Measurements from ENCODE around the gene ERBB4.

ERBB4 gene

GRCh38 chr2:212426637-212427412, 111.8 kb downstream of the ERBB4 start:
- Histone ChIP-seq H3K9me2 (replicated peaks; ENCODE audit: low read depth, low read length) (no peaks in the 10 kb centered on the region), H3K36me3 (ENCODE audit: insufficient read depth, low read length) (no peaks in the 10 kb centered on the region), H3K9ac (ENCODE audit: low read depth, low read length, poor library complexity, severe bottlenecking) (no peak overlapping the region), H2AFZ (ENCODE audit: low read length) (0 out of 2 replicates have a peak overlapping the region, but pooled peaks have one; percentile 10), H3K27me3 (ENCODE audit: insufficient read depth, low read length, poor library complexity, severe bottlenecking) (no peaks in the 10 kb centered on the region), H3K9me3 (ENCODE audit: insufficient read depth, low read depth, low read length) (no peaks in the 10 kb centered on the region), H4K20me1 (ENCODE audit: insufficient read depth, low read length, poor library complexity, severe bottlenecking) (no peaks in the 10 kb centered on the region), H3K4me3 (ENCODE audit: low read length, poor library complexity, severe bottlenecking) (no peak overlapping the region), H3K4me2 (ENCODE audit: low read depth, low read length, poor library complexity, severe bottlenecking) (no peak overlapping the region), H3K4me1 (ENCODE audit: insufficient read depth, low read length, poor library complexity, severe bottlenecking) (no peaks in the 10 kb centered on the region), H3F3A (ENCODE audit: low read depth) (no peaks in the 10 kb centered on the region), H3K79me2 (ENCODE audit: insufficient read depth, low read length) (no peaks in the 10 kb centered on the region)
- TF ChIP-seq CTCF (conservative IDR thresholded peaks at IDR 0.05; ENCODE audit: low read length) (no peak), EZH2phosphoT487 (IDR thresholded peaks at IDR 0.05; ENCODE audit: borderline replicate concordance) (no peak)

- H3K4me3 ChIP-seq (ENCODE audit: low read length, poor library complexity, severe bottlenecking) = no peak overlapping the region
- no peak overlapping the region for H3K9ac ChIP-seq (ENCODE audit: low read depth, low read length, poor library complexity, severe bottlenecking)
- H3K9me2 ChIP-seq (replicated peaks; ENCODE audit: low read depth, low read length) = no peaks in the 10 kb centered on the region
- no peaks in the 10 kb centered on the region for H3K36me3 ChIP-seq (ENCODE audit: insufficient read depth, low read length)
- TF ChIP-seq EZH2phosphoT487 (IDR thresholded peaks at IDR 0.05; ENCODE audit: borderline replicate concordance) = no peak
- no peaks in the 10 kb centered on the region for H4K20me1 ChIP-seq (ENCODE audit: insufficient read depth, low read length, poor library complexity, severe bottlenecking)
- H3K4me2 ChIP-seq (ENCODE audit: low read depth, low read length, poor library complexity, severe bottlenecking) = no peak overlapping the region
- H2AFZ ChIP-seq (ENCODE audit: low read length) = no peak overlapping the region
- H3F3A ChIP-seq (ENCODE audit: low read depth) = no peaks in the 10 kb centered on the region
- no peaks in the 10 kb centered on the region for H3K79me2 ChIP-seq (ENCODE audit: insufficient read depth, low read length)
- H3K4me1 ChIP-seq (ENCODE audit: insufficient read depth, low read length, poor library complexity, severe bottlenecking) = no peaks in the 10 kb centered on the region
- no peaks in the 10 kb centered on the region for H3K27me3 ChIP-seq (ENCODE audit: insufficient read depth, low read length, poor library complexity, severe bottlenecking)
- H3K9me3 ChIP-seq (ENCODE audit: insufficient read depth, low read depth, low read length) = no peaks in the 10 kb centered on the region
Observed at GRCh38 chr2:212424082-212424481, 114.5 kb downstream of the ERBB4 start.

DNA sequence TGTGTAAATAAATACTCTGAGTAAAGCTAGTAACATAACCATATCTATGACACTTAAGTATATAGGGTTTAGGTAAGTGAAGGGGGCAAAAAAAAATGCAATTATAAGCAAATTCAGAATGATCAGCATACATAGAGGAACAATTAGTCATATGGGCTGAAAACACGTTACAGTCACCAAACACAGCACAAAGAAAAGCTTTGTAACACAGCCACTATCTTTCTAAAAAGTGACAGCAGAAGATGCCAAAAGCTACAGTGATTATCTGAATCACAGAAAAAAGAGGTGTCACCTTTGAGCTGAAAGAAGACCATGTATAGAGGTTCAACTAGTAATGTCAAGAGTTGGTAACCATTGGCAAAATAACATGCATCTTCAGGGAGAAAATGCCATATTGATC, 115.5 kb downstream of the ERBB4 start:
- H3K36me3 ChIP-seq (ENCODE audit: insufficient read depth, low read length) = no peaks in the 10 kb centered on the region

More for the DNA sequence above, 115.5 kb downstream of the ERBB4 start:
- Histone ChIP-seq H3K9me2 (replicated peaks; ENCODE audit: low read depth, low read length) (no peaks in the 10 kb centered on the region), H2AFZ (ENCODE audit: low read length) (no peak overlapping the region), H3K9me3 (ENCODE audit: insufficient read depth, low read depth, low read length) (no peaks in the 10 kb centered on the region), H3K27me3 (ENCODE audit: insufficient read depth, low read length, poor library complexity, severe bottlenecking) (no peaks in the 10 kb centered on the region), H3K4me3 (ENCODE audit: low read length, poor library complexity, severe bottlenecking) (no peak overlapping the region), H3K4me1 (ENCODE audit: insufficient read depth, low read length, poor library complexity, severe bottlenecking) (no peaks in the 10 kb centered on the region), H3K9ac (ENCODE audit: low read depth, low read length, poor library complexity, severe bottlenecking) (no peak overlapping the region), H4K20me1 (ENCODE audit: insufficient read depth, low read length, poor library complexity, severe bottlenecking) (no peaks in the 10 kb centered on the region), H3K4me2 (ENCODE audit: low read depth, low read length, poor library complexity, severe bottlenecking) (no peak overlapping the region), H3K79me2 (ENCODE audit: insufficient read depth, low read length) (no peaks in the 10 kb centered on the region), H3F3A (ENCODE audit: low read depth) (no peaks in the 10 kb centered on the region)
- TF ChIP-seq EZH2phosphoT487 (IDR thresholded peaks at IDR 0.05; ENCODE audit: borderline replicate concordance) = no peak
- no peak for TF ChIP-seq CTCF (conservative IDR thresholded peaks at IDR 0.05; ENCODE audit: low read length)
